Right atrium auricular region (tissue), 2 donors: ENCODE measurements around the gene ZNF654. TPM values are rescaled to one million over a fixed set of nuclear protein-coding genes. Genes with fewer than 3 reads are reported as not detected.

Experiments
- DNase-seq: peaks from one replicate; pipeline ENCODE4 v3.0.0-alpha.2; 2019; ENCODE audit warnings: low spot score
- H3K27ac ChIP-seq, 2 donors: fragments of 200-600 bp; sonication (generic); 1 replicate in 1 of 2; 2 replicates in 1 of 2; pipeline ENCODE4 v1.5.1; 2016 to 2019
- H3K27me3 ChIP-seq, 2 donors: fragments of 200-600 bp; sonication (generic); one replicate each; pipeline versions ENCODE4 v1.5.1 to v1.6.0; 2017 to 2019
- H3K36me3 ChIP-seq: fragments of 200-600 bp; sonication (generic); one replicate; pipeline ENCODE4 v1.5.1; 2016
- H3K4me1 ChIP-seq, 2 donors: fragments of 200-600 bp; sonication (generic); one replicate each; pipeline versions ENCODE4 v1.5.1 to v1.6.0; 2017 to 2019
- H3K4me3 ChIP-seq, 2 donors: fragments of 200-600 bp; sonication (generic); 1 replicate in 1 of 2; 2 replicates in 1 of 2; pipeline ENCODE4 v1.5.1; 2017 to 2019; ENCODE audit warnings: mild to moderate bottlenecking in 1 of 2, moderate library complexity in 1 of 2
- H3K9me3 ChIP-seq, 2 donors: fragments of 200-600 bp; sonication (generic); one replicate each; pipeline ENCODE4 v1.5.1; 2019
- CTCF ChIP-seq, 2 donors: fragments of 200-600 bp; sonication (generic); IDR thresholded peaks; one replicate each; pipeline ENCODE4 v1.5.1; 2019; ENCODE audit warnings: antibody characterized with exemption in 2 of 2
- total RNA-seq, 2 donors: library from RNA; depleted of rRNA; stranded (reverse); fragments of >200 nt; gene quantifications; one replicate each; pipeline ENCODE4 v1.1.0, GENCODE V29; 2016

ZNF654 gene
- total RNA-seq, 2 donors from 2014 or later, result 6.8 to 7.2 TPM

- DNase-seq, result no peak
- H3K4me3 ChIP-seq, result no peak overlapping the region
- H3K36me3 ChIP-seq, result peaks cover 18% of the 10 kb centered on the region
- TF ChIP-seq CTCF (IDR thresholded peaks at IDR 0.05), result no peak
- no peaks in the 10 kb centered on the region for H3K9me3 ChIP-seq
- H3K4me1 ChIP-seq, result no peaks in the 10 kb centered on the region
- H3K27ac ChIP-seq, result no peak overlapping the region
- H3K27me3 ChIP-seq, result no peaks in the 10 kb centered on the region
These were observed 73.8 kb downstream of the ZNF654 start for GRCh38 chr3:88132894-88133293.

- Histone ChIP-seq H3K27ac (no peak overlapping the region), H3K27me3 (no peaks in the 10 kb centered on the region), H3K4me3 (no peak overlapping the region), H3K4me1 (no peaks in the 10 kb centered on the region), H3K9me3 (no peaks in the 10 kb centered on the region), H3K36me3 (peaks cover 18% of the 10 kb centered on the region)
- TF ChIP-seq CTCF (IDR thresholded peaks at IDR 0.05), result no peak
- no peak for DNase-seq
These were observed 74.7 kb downstream of the ZNF654 start for GRCh38 chr3:88133711-88134263.

GRCh38 chr3:88137836-88138235 is 78.8 kb downstream of the ZNF654 start:
- DNase-seq, result no peak
- H3K9me3 ChIP-seq, result no peaks in the 10 kb centered on the region
- no peak for TF ChIP-seq CTCF (IDR thresholded peaks at IDR 0.05)
- peaks cover 39% of the 10 kb centered on the region for H3K36me3 ChIP-seq
- no peaks in the 10 kb centered on the region for H3K27me3 ChIP-seq
- H3K4me3 ChIP-seq, result no peak overlapping the region
- no peak overlapping the region for H3K27ac ChIP-seq
- H3K4me1 ChIP-seq, result no peaks in the 10 kb centered on the region

GRCh38 chr3:88141458-88142083 is 82.5 kb downstream of the ZNF654 start:
- Histone ChIP-seq H3K27me3 (no peaks in the 10 kb centered on the region), H3K4me1 (no peaks in the 10 kb centered on the region), H3K4me3 (no peak overlapping the region), H3K36me3 (peaks cover 27% of the 10 kb centered on the region), H3K27ac (no peak overlapping the region), H3K9me3 (no peaks in the 10 kb centered on the region)
- no peak for TF ChIP-seq CTCF (IDR thresholded peaks at IDR 0.05)
- no peak for DNase-seq

GRCh38 chr3:88142094-88142624 is 83.1 kb downstream of the ZNF654 start:
- Histone ChIP-seq H3K27me3 (no peaks in the 10 kb centered on the region), H3K9me3 (no peaks in the 10 kb centered on the region), H3K4me3 (no peak overlapping the region), H3K4me1 (no peaks in the 10 kb centered on the region), H3K36me3 (peaks cover 27% of the 10 kb centered on the region), H3K27ac (no peak overlapping the region)
- no peak for DNase-seq
- no peak for TF ChIP-seq CTCF (IDR thresholded peaks at IDR 0.05)
